ENCODE data around the gene TNRC6A. TPM values are rescaled to one million over a fixed set of nuclear protein-coding genes. Genes with fewer than 3 reads are reported as not detected.

The TNRC6A gene
- total RNA-seq, 2 experiments from 2014 or later, result 38.1 to 60.3 TPM

DNA sequence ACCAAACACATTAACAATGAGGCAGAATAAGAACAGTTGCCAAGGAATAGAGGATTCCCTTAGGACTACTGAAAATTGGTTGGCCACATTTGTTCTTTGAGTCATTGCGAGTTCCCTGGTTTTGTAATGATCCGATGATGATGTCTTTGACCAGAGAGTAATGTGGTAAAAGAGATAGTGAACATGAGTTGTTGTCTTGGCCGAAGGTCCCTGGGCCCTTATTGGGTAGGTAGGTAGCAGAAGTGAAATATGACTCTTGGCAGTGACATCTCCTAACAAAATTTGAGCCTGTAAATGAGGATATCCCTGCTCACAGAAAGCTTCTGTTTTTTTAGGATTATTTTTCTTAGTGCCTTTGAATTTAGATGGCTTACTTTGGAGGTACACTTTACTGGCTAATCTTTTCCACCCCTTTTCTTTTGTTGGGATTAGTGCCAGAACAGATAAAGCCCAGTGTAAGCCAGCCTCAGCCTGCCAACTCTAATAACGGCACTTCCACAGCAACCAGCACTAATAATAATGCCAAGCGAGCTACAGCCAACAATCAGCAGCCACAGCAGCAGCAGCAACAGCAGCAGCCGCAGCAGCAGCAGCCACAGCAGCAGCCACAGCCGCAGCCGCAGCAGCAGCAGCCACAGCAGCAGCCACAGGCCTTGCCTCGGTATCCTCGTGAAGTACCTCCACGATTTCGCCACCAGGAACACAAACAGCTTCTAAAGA is 47.2 kb downstream of the TNRC6A start:
- no peak overlapping the region for H3K4me3 ChIP-seq (ENCODE audit: low read depth, low read length, poor library complexity, severe bottlenecking)
- H3K79me2 ChIP-seq (ENCODE audit: insufficient read depth, low read depth, low read length), result peaks cover 27% of the 10 kb centered on the region; the same call in 1 of the 2 replicates
- no peaks in the 10 kb centered on the region for H3K9me3 ChIP-seq (ENCODE audit: low read length)
- ChIA-PET POLR2A (interaction anchor here (0.5 to 0.6 kb wide), 3 partner anchors 46 to 98 kb away, joined by 3 to 5 read pairs (median 4); no protein-coding TSS in a partner anchor), CTCF (ENCODE audit: unreplicated experiment) (no interaction called here)
- H3K4me1 ChIP-seq (ENCODE audit: insufficient read depth, low read length, poor library complexity, severe bottlenecking), result no peaks in the 10 kb centered on the region
- no TSS peak for BruUV-seq (replicated peaks)
- no peak overlapping the region for H2AFZ ChIP-seq (ENCODE audit: low read length)
- DNase-seq (ENCODE audit: low spot score), result no peak
- H4K20me1 ChIP-seq (ENCODE audit: insufficient read depth, low read length), result no peaks in the 10 kb centered on the region
- intact Hi-C loops (cut with micrococcal nuclease; ENCODE audit: unreplicated experiment), result no loop called here
- H3K9me2 ChIP-seq (ENCODE audit: insufficient read depth, low read length), result no peaks in the 10 kb centered on the region
- H3K36me3 ChIP-seq (ENCODE audit: insufficient read depth, low read length), result peaks cover 99% of the 10 kb centered on the region
- no peak overlapping the region for H3K4me2 ChIP-seq (ENCODE audit: low read length)
- TF ChIP-seq EZH2phosphoT487 (IDR thresholded peaks at IDR 0.05; ENCODE audit: borderline replicate concordance, low read depth, low read length), result no peak
- TF ChIP-seq, protein P1, sequence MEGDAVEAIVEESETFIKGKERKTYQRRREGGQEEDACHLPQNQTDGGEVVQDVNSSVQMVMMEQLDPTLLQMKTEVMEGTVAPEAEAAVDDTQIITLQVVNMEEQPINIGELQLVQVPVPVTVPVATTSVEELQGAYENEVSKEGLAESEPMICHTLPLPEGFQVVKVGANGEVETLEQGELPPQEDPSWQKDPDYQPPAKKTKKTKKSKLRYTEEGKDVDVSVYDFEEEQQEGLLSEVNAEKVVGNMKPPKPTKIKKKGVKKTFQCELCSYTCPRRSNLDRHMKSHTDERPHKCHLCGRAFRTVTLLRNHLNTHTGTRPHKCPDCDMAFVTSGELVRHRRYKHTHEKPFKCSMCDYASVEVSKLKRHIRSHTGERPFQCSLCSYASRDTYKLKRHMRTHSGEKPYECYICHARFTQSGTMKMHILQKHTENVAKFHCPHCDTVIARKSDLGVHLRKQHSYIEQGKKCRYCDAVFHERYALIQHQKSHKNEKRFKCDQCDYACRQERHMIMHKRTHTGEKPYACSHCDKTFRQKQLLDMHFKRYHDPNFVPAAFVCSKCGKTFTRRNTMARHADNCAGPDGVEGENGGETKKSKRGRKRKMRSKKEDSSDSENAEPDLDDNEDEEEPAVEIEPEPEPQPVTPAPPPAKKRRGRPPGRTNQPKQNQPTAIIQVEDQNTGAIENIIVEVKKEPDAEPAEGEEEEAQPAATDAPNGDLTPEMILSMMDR (conservative IDR thresholded peaks at IDR 0.05; ENCODE audit: low read length), result no peak
- no peak overlapping the region for H3K27ac ChIP-seq (ENCODE audit: low read depth, low read length, poor library complexity, severe bottlenecking)

DNA sequence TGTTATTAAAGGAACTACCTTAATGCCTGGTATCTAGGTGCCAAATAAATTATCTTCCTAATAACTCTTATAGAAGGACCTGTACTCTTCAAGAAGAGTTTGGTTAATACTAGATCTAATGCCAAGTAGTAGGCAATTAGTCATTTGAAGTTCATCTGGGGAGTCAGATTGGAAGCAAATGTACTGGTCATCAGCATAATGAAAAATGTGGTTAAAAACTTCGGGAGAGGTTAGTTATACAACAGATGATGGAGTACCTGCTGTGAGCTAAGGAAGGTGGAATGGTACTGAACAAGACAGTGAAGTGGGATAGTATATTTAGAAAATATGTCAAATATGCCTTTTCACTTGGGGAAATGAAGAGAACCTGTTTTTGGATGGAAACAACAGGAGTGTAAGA is 49.2 kb downstream of the TNRC6A start:
- intact Hi-C loops (cut with micrococcal nuclease; ENCODE audit: unreplicated experiment), result no loop called here
- DNase-seq (ENCODE audit: low spot score), result no peak
- Histone ChIP-seq H3K79me2 (ENCODE audit: insufficient read depth, low read depth, low read length) (peaks cover 17% of the 10 kb centered on the region; the same call in 1 of the 2 replicates), H3K4me3 (ENCODE audit: low read depth, low read length, poor library complexity, severe bottlenecking) (no peak overlapping the region), H2AFZ (ENCODE audit: low read length) (no peak overlapping the region), H3K27ac (ENCODE audit: low read depth, low read length, poor library complexity, severe bottlenecking) (no peak overlapping the region), H3K9me2 (ENCODE audit: insufficient read depth, low read length) (no peaks in the 10 kb centered on the region), H3K4me1 (ENCODE audit: insufficient read depth, low read length, poor library complexity, severe bottlenecking) (no peaks in the 10 kb centered on the region), H3K4me2 (ENCODE audit: low read length) (no peak overlapping the region), H4K20me1 (ENCODE audit: insufficient read depth, low read length) (no peaks in the 10 kb centered on the region), H3K9me3 (ENCODE audit: low read length) (no peaks in the 10 kb centered on the region), H3K36me3 (ENCODE audit: insufficient read depth, low read length) (peaks cover 97% of the 10 kb centered on the region)
- ChIA-PET POLR2A (interaction anchor here (1.3 kb wide), 1 partner anchor 12 kb away, joined by 3 read pairs; no protein-coding TSS in a partner anchor), CTCF (ENCODE audit: unreplicated experiment) (no interaction called here)
- BruUV-seq (replicated peaks), result no TSS peak
- TF ChIP-seq, protein P1 (conservative IDR thresholded peaks at IDR 0.05; ENCODE audit: low read length), result no peak
- no peak for TF ChIP-seq EZH2phosphoT487 (IDR thresholded peaks at IDR 0.05; ENCODE audit: borderline replicate concordance, low read depth, low read length)

DNA sequence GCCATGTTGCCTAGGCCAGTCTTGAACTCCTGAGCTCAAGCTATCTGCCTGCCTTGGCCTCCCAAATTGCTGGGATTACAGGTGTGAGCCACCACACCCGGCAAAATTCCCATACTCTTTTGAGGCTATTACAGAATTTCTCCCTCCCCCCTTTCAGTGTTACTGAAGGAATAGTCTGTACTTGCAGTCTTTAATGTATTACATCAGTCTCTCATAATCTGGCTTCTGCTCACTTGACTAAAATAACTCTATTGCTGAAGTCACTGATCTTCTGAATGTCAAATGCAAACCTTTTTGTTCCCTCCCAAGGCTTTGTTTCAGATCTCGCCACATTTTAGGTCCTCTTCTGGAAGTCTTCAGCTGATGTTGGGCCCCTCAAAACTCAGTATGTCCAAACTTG is 51.8 kb downstream of the TNRC6A start:
- no peak for DNase-seq (ENCODE audit: low spot score)
- no peak overlapping the region for H3K4me3 ChIP-seq (ENCODE audit: low read depth, low read length, poor library complexity, severe bottlenecking)
- no peaks in the 10 kb centered on the region for H3K9me2 ChIP-seq (ENCODE audit: insufficient read depth, low read length)
- no TSS peak for BruUV-seq (replicated peaks)
- TF ChIP-seq, protein P1 (conservative IDR thresholded peaks at IDR 0.05; ENCODE audit: low read length), result no peak
- no peak for TF ChIP-seq EZH2phosphoT487 (IDR thresholded peaks at IDR 0.05; ENCODE audit: borderline replicate concordance, low read depth, low read length)
- H3K27ac ChIP-seq (ENCODE audit: low read depth, low read length, poor library complexity, severe bottlenecking), result no peak overlapping the region
- ChIA-PET POLR2A (interaction anchor here (0.7 kb wide), 1 partner anchor 30 kb away, joined by 5 read pairs; no protein-coding TSS in a partner anchor), CTCF (ENCODE audit: unreplicated experiment) (no interaction called here)
- H2AFZ ChIP-seq (ENCODE audit: low read length), result no peak overlapping the region
- intact Hi-C loops (cut with micrococcal nuclease; ENCODE audit: unreplicated experiment), result no loop called here
- peaks cover 88% of the 10 kb centered on the region for H3K36me3 ChIP-seq (ENCODE audit: insufficient read depth, low read length)
- no peaks in the 10 kb centered on the region for H3K79me2 ChIP-seq (ENCODE audit: insufficient read depth, low read depth, low read length)
- H3K4me1 ChIP-seq (ENCODE audit: insufficient read depth, low read length, poor library complexity, severe bottlenecking), result no peaks in the 10 kb centered on the region
- no peaks in the 10 kb centered on the region for H3K9me3 ChIP-seq (ENCODE audit: low read length)
- H3K4me2 ChIP-seq (ENCODE audit: low read length), result no peak overlapping the region
- H4K20me1 ChIP-seq (ENCODE audit: insufficient read depth, low read length), result no peaks in the 10 kb centered on the region

Measured in OCI-LY7 (cell line).